ENCODE data around the gene KDM2B.

KDM2B gene

GRCh38 chr12:121580959-121581685, at the start of gene KDM2B:
KDM2B (minus strand) TSS chr12:121581023; CDS start chr12:121580911, 112 bp downstream.
- DNase-seq (ENCODE audit: low read depth in 2 of 2): no peak

DNA sequence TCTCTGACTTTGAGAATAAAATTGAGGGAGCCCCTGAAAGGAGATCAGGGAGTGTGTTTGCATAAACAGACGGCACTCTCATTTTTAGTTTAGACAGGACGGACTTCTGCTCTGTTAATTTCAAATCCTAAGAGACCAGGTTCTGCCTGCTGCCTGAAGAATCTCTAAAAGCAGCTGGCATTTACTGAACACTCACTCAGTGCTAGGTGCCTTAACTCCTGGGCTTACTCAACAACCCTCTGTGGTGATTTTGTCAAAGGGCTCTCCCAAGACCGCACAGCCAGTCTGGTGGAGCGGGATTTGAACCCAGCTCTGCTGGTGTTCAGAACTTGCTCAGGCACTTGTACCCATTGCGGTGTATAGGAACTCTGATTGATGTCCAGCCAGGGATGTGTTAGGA, 47.7 kb upstream of the KDM2B start:
- no peak for DNase-seq (ENCODE audit: low read depth in 2 of 2)

GRCh38 chr12:121628037-121628436, 47.2 kb upstream of the KDM2B start:
- no peak for DNase-seq (ENCODE audit: low read depth in 2 of 2)

- peak; percentile 83 to 94 for DNase-seq (ENCODE audit: low read depth in 2 of 2)
Measured at GRCh38 chr12:121626853-121627640, 46.2 kb upstream of the KDM2B start.

DNA sequence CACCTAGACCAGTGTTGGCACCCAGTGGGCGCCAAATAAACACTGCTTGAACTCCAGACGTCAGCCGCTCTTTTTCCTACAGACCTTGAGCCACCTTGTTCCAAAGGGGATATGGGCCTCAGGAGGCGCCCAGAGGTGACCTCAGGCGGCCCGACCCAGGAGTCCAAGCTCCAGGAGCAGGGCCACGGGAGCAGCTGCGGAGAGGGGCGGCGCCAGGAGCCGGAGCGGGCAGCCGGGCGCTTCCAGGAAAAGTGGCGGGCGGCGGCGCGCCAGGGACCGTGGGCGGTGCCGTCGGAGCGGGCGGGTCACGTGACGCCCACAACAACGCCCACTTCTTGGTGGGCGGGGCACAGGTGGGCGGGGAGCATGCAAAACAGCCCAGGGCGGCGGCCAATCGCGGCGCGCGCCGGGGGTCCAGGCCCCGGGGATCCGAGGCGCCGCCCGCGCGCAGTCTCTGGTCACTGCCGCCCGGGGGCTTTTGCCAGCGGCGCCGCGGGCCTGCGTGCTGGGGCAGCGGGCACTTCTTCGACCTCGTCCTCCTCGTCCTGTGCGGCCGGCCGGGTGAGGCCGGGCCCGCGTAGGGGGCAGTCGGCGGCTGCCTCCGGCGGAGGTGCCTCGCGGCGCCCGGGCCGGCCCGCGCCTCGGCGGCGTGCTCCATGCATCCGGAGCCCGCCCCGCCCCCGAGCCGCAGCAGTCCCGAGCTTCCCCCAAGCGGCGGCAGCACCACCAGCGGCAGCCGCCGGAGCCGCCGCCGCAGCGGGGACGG, 45.4 kb upstream of the KDM2B start, which contains the start of gene ORAI1:
Gene ORAI1 (plus strand): TSS at position 444 of the 766 bp plus-strand sequence.
- peak; percentile 93 to 98 for DNase-seq (ENCODE audit: low read depth in 2 of 2)

DNA sequence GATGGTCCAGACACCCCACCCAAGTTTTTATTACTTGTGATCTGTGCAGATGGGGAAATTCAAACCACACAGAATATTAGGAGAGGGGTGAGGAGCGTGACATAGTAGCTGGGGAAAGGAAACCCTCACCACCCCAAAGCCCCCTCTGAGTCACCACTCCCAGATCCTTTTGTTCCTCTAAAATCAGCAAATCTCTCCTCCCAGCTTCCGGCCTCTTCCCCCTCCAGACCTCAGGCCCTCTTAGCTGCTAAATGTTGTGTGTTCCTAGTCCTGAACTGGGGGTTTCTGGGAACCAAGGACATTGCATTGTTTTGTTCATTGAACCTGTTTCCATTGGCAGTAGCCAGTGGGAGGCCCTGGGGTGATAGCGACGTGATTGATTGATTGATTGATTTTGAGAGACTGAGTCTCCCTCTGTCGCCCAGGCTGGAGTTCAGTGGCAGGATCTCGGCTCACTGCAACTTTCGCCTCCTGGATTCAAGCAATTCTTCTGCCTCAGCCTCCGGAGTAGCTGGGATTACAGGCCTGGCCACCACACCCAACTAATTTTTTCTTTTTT, 39.6 kb upstream of the KDM2B start:
- no peak for DNase-seq (ENCODE audit: low read depth in 2 of 2)

DNA sequence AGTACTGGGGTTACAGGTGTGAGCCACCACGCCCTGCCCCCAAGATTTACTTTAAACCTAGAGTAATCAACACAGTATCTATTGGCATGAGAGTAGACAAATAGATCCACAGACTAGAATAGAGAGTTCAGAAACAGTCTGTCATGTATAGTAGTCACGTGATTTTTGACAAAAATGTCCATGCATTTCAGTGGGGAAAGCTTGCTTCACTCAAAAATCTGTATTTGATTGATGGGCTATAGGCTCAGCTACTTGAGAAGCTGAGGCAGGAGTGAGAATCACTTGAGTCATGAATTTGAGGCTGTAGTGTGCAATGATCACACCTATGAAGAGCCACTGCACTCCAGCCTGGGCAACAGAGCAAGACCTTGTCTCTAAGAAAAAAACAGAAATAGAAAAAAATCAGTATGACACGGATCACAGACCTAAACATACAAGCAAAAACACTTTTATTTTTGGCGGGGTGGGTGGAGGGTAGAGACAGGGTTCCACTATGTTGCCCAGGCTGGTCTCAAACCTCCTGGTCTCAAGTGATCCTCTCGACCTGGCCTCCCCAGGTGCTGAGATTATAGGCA, 37.9 kb upstream of the KDM2B start:
- DNase-seq (ENCODE audit: low read depth in 2 of 2): no peak

- no peak for DNase-seq (ENCODE audit: low read depth in 2 of 2)
Measured at GRCh38 chr12:121614872-121615467, 34.1 kb upstream of the KDM2B start.

GRCh38 chr12:121613462-121613861, 32.6 kb upstream of the KDM2B start:
- DNase-seq (ENCODE audit: low read depth in 2 of 2): no peak

DNA sequence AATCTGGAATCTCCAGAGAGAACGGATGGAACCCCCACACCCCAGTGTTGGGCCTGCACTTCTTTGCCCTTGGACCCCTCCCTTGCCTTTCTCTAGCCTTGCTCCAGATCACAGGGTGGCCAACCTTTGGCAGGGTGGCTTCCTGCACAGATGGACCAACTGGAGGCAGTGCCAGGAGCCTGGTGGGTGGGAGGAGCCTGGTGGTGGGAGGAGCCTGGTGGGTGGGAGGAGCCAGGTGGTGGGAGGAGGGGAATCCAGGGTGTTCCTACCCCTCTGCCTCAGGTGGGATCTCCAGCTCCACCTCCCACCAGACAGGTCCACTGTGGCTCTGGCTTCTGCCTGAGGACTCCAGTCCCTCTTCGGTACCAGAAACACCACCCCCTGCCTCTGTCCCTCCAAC, 30.5 kb upstream of the KDM2B start:
- DNase-seq (ENCODE audit: low read depth in 2 of 2): no peak

GRCh38 chr12:121610239-121611149, 29.7 kb upstream of the KDM2B start:
- DNase-seq (ENCODE audit: low read depth in 2 of 2): no peak

DNA sequence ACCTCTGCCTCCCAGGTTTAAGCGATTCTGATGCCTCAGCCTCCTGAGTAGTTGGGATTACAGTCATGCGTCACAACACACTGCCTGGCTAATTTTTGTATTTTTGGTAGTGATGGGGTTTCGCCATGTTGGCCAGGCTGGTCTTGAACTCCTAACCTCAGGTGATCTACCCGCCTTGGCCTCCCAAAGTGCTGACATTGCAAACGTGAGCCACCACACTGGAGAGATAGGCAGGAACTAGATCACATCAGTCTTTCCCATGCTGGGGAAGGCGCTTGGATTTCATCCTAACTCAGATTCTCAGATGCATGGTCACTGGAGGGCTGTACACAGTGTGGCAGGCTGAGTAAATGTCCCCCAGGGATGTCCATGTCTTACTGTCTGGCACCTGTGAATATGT, 27.5 kb upstream of the KDM2B start:
- DNase-seq (ENCODE audit: low read depth in 2 of 2): no peak

GRCh38 chr12:121603581-121603980, 22.8 kb upstream of the KDM2B start:
- DNase-seq (ENCODE audit: low read depth in 2 of 2): no peak

- no peak for DNase-seq (ENCODE audit: low read depth in 2 of 2)
Measured at GRCh38 chr12:121602766-121603165, 21.9 kb upstream of the KDM2B start.

DNA sequence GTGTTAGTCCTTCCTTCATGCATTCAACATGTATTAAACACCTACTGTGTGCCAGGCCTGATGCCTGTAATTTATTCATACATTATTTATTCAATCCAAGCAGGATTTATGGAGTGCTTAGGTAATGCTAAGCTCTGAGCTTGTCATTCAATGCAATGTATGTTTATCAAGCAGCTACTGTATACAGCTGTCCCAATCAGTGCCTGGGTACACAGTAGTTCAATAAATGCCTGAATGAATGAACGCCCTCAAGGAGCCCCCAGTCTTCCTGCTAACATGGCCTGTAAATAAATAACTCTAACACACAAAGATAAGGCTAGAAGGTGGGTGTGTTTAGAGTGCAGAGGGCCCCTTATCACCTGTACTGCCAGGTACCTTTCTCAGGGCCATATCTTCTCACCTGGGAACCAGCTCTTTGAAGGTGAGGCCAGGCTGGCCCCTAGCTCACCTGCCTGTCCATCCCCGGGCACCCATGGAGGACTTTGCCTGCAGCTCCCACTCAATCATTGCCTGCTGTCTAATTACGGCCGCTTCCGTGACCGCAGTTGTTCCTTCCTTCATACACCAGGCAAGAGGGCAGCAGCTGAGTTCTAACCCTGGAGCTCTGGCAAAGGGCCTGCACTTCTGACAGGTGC, 20.0 kb upstream of the KDM2B start:
- DNase-seq (ENCODE audit: low read depth in 2 of 2): no peak

GRCh38 chr12:121596526-121596925, 15.7 kb upstream of the KDM2B start:
- DNase-seq (ENCODE audit: low read depth in 2 of 2): no peak

GRCh38 chr12:121595520-121595919, 14.7 kb upstream of the KDM2B start:
- no peak for DNase-seq (ENCODE audit: low read depth in 2 of 2)

DNA sequence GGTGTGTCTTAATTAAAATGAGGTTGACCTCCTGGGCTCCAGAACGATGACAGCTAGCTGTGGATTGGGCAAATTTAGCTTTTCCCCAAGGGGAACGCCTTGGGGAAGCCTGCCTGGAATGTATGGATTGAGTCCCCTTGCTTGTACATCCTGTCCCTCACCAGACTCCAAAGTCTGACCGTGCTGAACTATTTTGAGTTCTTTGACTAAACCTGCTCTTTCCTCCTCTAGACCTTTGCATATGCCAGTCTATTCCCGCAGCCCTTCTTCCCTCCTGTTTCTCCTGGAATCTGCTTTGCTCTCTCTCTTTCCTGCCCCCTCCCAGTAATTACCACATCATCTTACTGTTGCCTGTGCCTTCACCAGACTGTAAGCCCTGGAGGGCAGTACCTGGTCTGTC, 11.5 kb upstream of the KDM2B start:
- no peak for DNase-seq (ENCODE audit: low read depth in 2 of 2)

DNA sequence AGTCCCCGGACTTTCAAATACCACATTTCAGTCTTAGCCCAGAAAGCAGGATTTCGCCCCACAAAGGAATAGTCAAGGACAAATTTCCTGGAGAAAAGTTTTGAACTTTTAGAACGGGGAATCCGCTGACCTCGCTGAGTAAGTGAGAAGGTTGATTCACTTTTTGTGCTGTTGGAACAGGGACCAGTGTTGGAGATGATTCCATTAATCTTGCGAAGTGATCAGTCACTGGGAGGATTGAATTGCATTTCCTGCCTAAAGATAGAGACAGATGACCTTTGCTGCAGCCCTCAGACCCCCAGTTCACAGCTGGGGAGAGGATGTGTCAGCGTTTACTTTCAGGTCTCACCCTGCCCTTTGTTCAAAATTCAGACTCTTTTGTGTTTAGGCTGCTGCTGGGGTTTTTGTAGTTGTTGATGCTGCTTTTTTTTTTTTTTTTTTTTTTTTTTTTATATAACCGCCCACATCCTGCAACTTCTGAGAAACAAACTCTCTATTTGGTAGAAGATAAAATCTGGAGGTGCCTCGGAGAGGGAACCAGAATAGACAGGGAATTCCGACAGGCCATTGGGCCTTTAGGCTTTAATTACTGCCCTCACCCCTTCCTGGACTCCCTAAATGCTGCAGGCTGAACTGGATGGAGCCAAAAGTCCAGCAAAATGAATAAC, 9.8 kb upstream of the KDM2B start:
- DNase-seq (ENCODE audit: low read depth in 2 of 2): peak; percentile 38 to 53

Measured in activated CD8-positive, alpha-beta memory T cell treated with anti-CD3 and anti-CD28 coated beads for 4 hours (primary cell).